Endothelial cell of umbilical vein (primary cell): ENCODE results near the gene HDAC7.

Source experiments
- CTCF ChIP-seq, 2 donors: IDR thresholded peaks; 1 replicate in 1 of 2; 2 replicates in 1 of 2; pipeline ENCODE4 v1.5.1; 2011; ENCODE audit warnings: low read length in 2 of 2, mild to moderate bottlenecking in 2 of 2, moderate library complexity in 2 of 2, control low read depth in 1 of 2, inconsistent platforms in 1 of 2, low read depth in 1 of 2; ENCODE audit not compliant: insufficient read depth in 1 of 2; ENCODE audit errors: extremely low read depth in 1 of 2
- MAX ChIP-seq: IDR thresholded peaks from 2 replicates; pipeline ENCODE4 v1.6.1; 2011; ENCODE audit not compliant: insufficient read depth, insufficient read length
- POLR2A ChIP-seq: IDR thresholded peaks from 2 replicates; pipeline ENCODE4 v1.6.1; 2012; ENCODE audit warnings: low read depth, mild to moderate bottlenecking, control low read depth, low read length

DNA sequence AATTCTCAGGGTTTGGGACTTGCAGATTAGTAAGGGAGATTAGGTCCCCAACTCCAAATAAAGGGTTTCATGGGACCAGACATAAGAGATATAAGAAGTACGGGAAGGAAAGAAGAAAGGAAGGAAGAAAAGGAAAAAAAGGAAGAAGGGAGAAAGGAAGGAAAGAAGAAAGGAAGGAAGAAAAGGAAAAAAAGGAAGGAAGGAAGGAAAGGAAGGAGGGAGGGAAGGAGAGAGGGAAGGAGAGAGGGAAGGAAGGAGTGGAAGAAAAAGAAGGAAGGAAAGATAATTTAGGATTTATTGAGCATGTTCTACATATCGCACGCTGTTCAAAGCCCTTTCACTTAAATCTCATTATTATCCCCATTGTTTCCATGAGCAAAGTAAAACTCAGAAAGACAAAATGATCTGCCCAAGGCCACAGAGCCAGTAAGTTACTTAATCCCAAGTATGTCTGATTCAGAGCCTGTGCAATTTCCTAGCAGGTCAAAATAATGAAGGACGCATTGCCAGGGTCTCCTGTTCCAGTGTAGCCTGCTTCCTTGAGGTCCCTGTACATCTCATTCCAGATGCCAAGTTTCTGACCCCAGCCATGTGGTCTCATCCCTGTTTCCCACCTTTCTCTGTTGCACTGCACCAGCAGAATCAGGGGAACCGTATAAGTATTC is 3.9 kb upstream of the HDAC7 start:
- no peak for TF ChIP-seq POLR2A
- TF ChIP-seq CTCF (IDR thresholded peaks at IDR 0.05; ENCODE audit: extremely low read depth in 1 of 2, insufficient read depth in 1 of 2, low read depth in 1 of 2, low read length in 2 of 2) = no peak
- TF ChIP-seq MAX = no peak
